Measurements from ENCODE around the gene TSPYL6.

The TSPYL6 gene

GRCh38 chr2:54258166-54258565 is 2.1 kb upstream of the TSPYL6 start:
- DNase-seq (ENCODE audit: low read depth in 4 of 4, low spot score in 1 of 4), result no peak

- DNase-seq (ENCODE audit: low read depth in 4 of 4, low spot score in 1 of 4), result no peak
These were observed 569 bp downstream of the TSPYL6 start for GRCh38 chr2:54255230-54256090.

GRCh38 chr2:54254180-54254579 is 1.8 kb downstream of the TSPYL6 start:
- DNase-seq (ENCODE audit: low read depth in 4 of 4, low spot score in 1 of 4), result no peak

GRCh38 chr2:54249629-54250028 is 6.4 kb downstream of the TSPYL6 start:
- no peak for DNase-seq (ENCODE audit: low read depth in 4 of 4, low spot score in 1 of 4)

DNA sequence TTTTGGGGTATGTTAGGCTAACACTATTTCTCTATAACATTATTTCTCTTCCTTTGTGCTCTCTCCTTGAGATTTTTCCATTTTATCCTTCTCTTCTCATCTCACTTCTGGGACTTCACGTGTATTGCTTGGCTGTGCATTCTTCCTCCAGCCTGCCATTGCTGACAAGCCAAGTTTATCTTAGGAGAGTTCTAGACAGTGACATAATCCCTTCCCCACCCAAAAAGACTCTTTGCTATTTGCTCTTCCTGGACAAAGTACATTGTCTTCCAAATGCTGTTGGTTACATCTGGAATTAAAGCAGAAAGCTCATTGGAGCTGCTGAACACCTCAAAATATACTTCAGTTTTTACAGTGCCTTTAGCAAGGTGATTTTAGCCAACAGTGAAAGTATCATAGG is 8.9 kb downstream of the TSPYL6 start:
- no peak for DNase-seq (ENCODE audit: low read depth in 4 of 4, low spot score in 1 of 4)

- DNase-seq (ENCODE audit: low read depth in 4 of 4, low spot score in 1 of 4), result no peak
These were observed 15.2 kb downstream of the TSPYL6 start for GRCh38 chr2:54240515-54241469.

DNA sequence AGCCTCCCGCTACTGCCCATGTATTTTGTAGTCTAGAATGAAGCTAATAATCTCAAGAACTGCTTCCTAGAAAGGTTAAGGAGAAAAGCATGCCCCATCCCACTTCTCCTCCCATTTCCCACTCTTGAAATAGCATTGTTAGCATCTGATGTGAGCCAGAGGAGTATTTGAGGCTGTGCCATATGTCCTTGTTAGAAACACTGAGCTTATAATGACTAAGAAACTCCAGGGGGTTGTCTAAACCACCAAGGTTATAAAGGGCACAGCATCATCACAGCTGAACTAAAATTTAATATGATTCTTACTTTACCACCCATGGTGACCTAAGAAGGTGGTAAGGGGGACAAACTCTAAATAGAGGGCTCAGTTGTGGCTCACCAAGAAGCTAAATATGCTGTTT is 16.6 kb downstream of the TSPYL6 start:
- no peak for DNase-seq (ENCODE audit: low read depth in 4 of 4, low spot score in 1 of 4)

DNA sequence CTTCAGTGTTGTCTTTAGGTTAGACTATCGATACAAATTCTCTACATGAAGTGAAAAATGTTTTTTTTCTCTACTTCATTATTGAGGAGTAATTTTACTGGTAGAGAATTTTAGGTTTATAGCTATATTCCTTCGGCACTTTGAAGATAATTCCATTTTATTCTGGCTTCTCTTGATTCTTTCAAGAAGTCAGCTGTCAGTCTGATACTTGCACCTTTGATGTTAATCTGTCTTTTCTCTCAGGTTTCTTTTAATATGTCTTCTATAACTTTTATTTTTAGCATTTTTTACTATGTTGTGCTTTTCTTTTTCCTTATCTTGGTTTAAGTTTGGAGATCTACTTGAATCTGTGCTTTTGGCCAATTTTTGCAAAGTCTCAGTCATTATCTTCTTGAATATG is 18.6 kb downstream of the TSPYL6 start:
- no peak for DNase-seq (ENCODE audit: low read depth in 4 of 4, low spot score in 1 of 4)

DNA sequence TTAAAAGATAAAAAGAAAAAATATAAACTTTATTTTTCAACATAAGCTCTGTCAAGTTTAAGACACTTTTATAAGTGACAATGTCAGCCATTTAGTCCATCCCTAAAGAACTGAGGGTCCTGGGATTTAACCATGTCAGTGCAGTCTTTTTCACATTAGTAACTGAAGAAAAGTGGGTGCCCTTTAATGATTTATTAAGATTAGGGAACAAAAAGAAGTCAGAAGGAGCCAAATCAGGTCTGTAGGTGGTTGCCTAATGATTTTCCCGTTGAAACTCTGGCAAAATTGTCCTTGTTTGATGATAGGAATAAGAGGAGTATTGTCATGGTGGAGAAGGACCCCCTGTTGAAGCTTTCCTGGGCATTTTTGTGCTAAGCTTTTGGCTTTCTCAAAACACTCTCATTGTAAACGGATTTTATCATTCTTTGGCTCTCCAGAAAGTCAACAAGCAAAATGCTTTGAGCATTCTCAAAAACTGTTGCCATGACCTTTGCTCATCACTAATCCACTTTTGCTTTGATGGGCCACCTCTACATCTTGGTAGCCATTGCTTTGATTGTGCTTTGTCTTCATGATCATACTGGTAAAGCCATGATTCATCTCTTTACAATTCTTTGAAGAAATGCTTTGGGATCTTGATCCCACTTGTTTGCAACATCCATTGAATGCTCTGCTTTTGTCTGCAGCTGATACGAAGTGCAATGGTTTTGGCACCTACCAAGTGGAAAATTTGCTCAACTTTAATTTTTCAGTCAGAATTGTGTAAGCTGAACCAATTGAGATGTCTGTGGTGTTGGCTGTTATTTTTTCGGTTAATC is 22.0 kb downstream of the TSPYL6 start:
- DNase-seq (ENCODE audit: low read depth in 4 of 4, low spot score in 1 of 4), result no peak

DNA sequence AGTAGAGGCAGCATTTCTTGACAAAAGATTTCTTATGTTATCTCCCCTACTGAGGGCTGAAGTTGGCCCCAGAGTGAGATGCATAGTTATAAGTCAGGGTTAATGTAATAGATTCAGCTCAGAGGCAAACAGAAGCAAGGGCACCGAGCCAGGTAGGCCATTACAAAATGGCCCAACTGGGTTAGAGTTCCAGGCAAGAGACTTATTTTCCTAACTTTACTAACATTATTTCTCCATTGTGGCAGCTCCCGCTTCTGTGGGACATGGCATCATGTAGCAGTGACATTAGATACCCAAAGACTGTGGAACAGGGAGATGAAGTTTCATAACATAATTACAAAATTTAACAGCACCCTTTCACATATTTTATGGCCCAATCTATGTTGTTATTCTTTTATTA is 27.1 kb downstream of the TSPYL6 start:
- no peak for DNase-seq (ENCODE audit: low read depth in 4 of 4, low spot score in 1 of 4)

DNA sequence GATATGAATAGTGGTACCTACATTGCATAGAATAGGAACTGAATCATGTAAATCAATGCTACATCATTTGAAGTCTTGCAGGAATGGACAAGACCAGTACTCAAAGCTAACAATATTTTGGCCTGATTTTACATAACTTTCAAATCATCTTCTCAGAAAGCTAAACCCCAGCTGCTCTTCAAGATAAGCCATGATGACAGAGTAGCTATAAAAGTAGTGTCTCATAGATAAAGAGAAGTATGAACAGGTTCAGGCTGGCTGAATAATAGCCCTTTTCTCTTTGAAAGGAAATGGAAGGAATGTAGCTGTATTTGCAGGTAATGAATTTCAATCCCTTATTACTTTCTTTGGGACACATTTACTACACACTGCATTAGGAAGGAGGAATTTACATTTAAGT is 28.2 kb downstream of the TSPYL6 start:
- DNase-seq (ENCODE audit: low read depth in 4 of 4, low spot score in 1 of 4), result no peak

DNA sequence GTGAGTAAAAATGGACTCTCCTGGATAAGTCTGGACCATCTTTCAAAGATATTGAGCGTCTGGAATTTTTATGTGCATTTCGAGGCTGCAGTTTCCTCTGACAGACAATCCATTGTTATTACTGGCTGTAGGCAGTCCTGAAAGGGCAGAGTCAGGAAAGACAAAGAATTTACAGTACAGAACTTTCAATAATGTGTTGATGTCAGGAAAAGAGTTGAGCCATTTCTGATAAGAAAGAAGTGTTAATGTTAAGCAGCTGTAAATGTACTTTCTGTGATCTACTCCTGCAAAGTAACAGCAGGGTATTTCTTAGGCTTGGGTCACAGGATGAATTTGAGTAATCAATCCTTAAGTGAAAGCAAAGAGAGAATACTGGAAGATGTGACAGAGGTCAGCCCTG is 29.8 kb downstream of the TSPYL6 start:
- DNase-seq (ENCODE audit: low read depth in 4 of 4, low spot score in 1 of 4), result no peak

GRCh38 chr2:54224997-54225396 is 31.0 kb downstream of the TSPYL6 start:
- DNase-seq (ENCODE audit: low read depth in 4 of 4, low spot score in 1 of 4), result no peak

GRCh38 chr2:54213082-54213481 is 42.9 kb downstream of the TSPYL6 start:
- DNase-seq (ENCODE audit: low read depth in 4 of 4, low spot score in 1 of 4), result no peak

DNA sequence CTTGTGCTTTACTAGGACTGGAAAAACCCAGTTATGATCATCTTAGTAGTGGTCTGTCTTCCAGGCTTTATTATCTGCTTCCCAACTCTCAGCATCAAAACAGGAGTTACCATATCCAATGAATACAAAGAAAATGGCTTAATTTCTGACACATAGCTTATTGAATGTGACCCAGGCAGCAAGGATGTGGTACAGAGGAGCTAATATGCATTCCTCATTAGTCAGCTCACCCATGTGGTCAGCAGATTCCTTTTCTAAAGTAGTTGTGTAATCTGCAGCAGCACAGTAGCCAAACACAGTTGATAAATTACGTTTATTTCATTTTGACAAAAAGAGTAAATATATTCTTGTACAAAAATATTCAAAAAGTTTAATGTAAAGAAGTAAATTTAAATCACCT is 43.6 kb downstream of the TSPYL6 start:
- no peak for DNase-seq (ENCODE audit: low read depth in 4 of 4, low spot score in 1 of 4)

- DNase-seq (ENCODE audit: low read depth in 4 of 4, low spot score in 1 of 4), result no peak
These were observed 46.6 kb downstream of the TSPYL6 start for GRCh38 chr2:54209379-54209778.

DNA sequence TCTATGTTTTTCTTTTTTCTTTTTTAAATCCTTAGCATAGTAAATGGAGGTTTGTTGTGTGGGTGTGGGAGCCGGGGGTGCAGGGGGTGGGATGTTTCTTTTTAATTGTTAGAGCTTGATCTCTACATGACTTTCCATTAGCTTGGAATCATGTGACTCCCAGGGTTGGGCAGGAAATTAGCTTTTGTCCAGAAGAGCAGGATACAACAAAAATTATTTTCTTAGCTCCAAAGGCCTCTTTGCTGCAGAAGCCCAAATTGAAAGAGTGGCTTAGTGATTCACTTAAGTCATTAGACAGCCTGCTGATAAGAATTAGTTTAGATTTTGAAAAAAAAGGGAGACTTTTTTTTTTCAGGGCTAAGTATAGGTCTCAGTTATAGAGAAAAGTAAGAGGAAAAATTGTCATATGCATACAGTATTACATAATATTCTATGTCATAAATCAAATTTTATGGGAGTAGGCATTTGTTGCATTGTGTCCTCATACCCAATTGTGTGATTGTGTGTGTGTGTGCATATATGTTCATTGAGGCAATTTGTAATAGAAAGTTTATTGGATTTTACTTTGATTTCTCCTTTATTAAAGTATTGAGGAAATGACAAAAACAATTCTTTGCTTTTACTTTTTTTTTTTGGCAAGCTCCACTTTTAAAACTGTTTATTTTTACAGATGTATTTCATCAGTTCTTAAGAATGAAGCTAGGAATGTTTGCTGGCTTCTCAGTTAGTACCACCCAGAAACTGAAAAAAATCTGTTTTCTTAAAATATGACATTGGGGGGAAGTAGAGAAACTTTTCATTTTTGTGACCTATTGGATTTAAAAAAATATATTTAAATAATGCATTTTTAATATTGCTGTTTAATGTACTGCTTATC is 47.4 kb downstream of the TSPYL6 start:
- DNase-seq (ENCODE audit: low read depth in 4 of 4, low spot score in 1 of 4), result no peak

DNA sequence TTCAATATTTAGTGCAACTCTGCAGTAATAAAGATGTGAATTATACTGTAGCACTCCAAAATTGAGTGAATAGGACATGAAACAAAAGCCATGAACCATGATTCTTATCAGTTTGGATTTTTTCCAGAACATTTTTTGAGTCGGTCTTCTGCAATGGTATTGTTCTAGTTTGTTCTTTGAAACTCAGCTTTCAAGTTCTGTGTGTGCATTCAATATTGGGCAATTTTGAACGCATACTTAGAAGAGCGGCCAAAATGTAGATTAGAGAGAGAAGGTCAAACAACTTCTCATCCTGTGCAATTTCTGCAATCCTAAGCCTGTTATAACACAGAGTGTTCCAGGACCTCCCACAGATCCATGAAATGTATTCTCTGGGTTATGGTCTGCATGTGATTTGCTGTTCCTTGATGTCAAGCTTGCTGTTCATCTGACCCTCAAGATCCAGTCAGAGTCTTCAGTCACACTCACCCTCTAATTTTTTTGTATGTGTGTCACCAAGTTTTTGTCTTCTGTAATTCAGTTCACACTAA is 48.3 kb downstream of the TSPYL6 start:
- no peak for DNase-seq (ENCODE audit: low read depth in 4 of 4, low spot score in 1 of 4)

DNA sequence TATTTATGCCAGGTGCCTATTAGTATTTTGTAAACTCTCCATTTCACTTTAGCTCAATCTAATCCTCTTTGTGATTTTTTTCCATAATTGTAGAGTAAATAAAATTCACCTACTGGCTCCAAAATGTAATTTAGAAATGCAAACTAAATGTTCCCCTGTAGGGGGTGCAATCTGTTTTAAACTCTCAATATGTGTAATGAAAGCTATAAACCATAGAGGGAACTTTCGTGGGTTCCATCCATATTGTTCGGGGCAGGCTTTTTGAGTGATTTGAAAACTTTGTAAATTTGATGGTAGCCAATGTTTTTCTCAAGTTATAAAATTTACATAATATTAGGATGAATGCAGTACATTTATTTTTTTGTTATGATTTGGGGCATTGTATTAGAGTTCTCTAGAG is 49.4 kb downstream of the TSPYL6 start:
- DNase-seq (ENCODE audit: low read depth in 4 of 4, low spot score in 1 of 4), result no peak

- no peak for DNase-seq (ENCODE audit: low read depth in 4 of 4, low spot score in 1 of 4)
These were observed 51.6 kb downstream of the TSPYL6 start for GRCh38 chr2:54204476-54204875.
